Astrocyte (in vitro differentiated cells and primary cell): Measurements from ENCODE around the gene RELN. TPM values are rescaled to one million over a fixed set of nuclear protein-coding genes. Genes with fewer than 3 reads are reported as not detected.

Source experiments
- DNase-seq: peaks from one replicate; pipeline ENCODE4 v3.0.0-alpha.2; 2010; ENCODE audit warnings: low read depth
- FAIRE-seq: peaks from 2 replicates; lab custom pipeline; 2011; peaks lifted over from hg19 to GRCh38; lab: Jason Lieb, UNC
- H2AFZ ChIP-seq: 2 replicates; pipeline ENCODE4 v1.6.0; 2012; ENCODE audit warnings: low read depth, low read length, inconsistent platforms
- H3K27ac ChIP-seq: 2 replicates; pipeline ENCODE4 v1.5.1; 2011; ENCODE audit warnings: low read depth, low read length, inconsistent platforms
- H3K27me3 ChIP-seq: 2 replicates; pipeline ENCODE4 v1.6.0; 2011; ENCODE audit warnings: low read length, inconsistent platforms; ENCODE audit not compliant: insufficient read depth
- H3K36me3 ChIP-seq: 2 replicates; pipeline ENCODE4 v1.5.1; 2011; ENCODE audit warnings: low read length, inconsistent platforms; ENCODE audit not compliant: insufficient read depth
- H3K4me1 ChIP-seq: 2 replicates; pipeline ENCODE4 v1.5.1; 2011; ENCODE audit warnings: low read length, inconsistent platforms; ENCODE audit not compliant: insufficient read depth
- H3K4me2 ChIP-seq: 2 replicates; pipeline ENCODE4 v1.6.0; 2012; ENCODE audit warnings: low read length, inconsistent platforms
- H3K4me3 ChIP-seq: 2 replicates; pipeline ENCODE4 v1.5.1; 2011; ENCODE audit warnings: low read depth, mild to moderate bottlenecking, low read length, inconsistent platforms; ENCODE audit not compliant: insufficient read depth
- H3K79me2 ChIP-seq: 2 replicates; pipeline ENCODE4 v1.6.0; 2012; ENCODE audit warnings: mild to moderate bottlenecking, low read length, inconsistent platforms; ENCODE audit not compliant: insufficient read depth
- H3K9ac ChIP-seq: 2 replicates; pipeline ENCODE4 v1.6.0; 2012; ENCODE audit warnings: mild to moderate bottlenecking, low read length, inconsistent platforms
- H3K9me3 ChIP-seq: 2 replicates; pipeline ENCODE4 v1.5.1; 2012; ENCODE audit warnings: low read depth, mild to moderate bottlenecking, low read length, inconsistent platforms; ENCODE audit not compliant: insufficient read depth
- H4K20me1 ChIP-seq: 2 replicates; pipeline ENCODE4 v1.6.0; 2012; ENCODE audit warnings: low read length, inconsistent platforms; ENCODE audit not compliant: insufficient read depth
- H3K27ac Mint-ChIP-seq: one replicate; pipeline ENCODE4 v1.8.0; 2021; ENCODE audit warnings: mild to moderate bottlenecking, mixed read lengths; ENCODE audit not compliant: unreplicated experiment
- H3K27me3 Mint-ChIP-seq: one replicate; pipeline ENCODE4 v1.8.0; 2021; ENCODE audit warnings: low read depth, mixed read lengths; ENCODE audit not compliant: unreplicated experiment
- H3K36me3 Mint-ChIP-seq: one replicate; pipeline ENCODE4 v1.8.0; 2021; ENCODE audit warnings: low read depth, mixed read lengths; ENCODE audit not compliant: unreplicated experiment
- H3K4me1 Mint-ChIP-seq: one replicate; pipeline ENCODE4 v1.8.0; 2021; ENCODE audit warnings: low read depth, mixed read lengths; ENCODE audit not compliant: unreplicated experiment
- H3K4me3 Mint-ChIP-seq: one replicate; pipeline ENCODE4 v1.8.0; 2021; ENCODE audit warnings: mild to moderate bottlenecking, moderate library complexity, mixed read lengths; ENCODE audit not compliant: unreplicated experiment
- H3K9me3 Mint-ChIP-seq: one replicate; pipeline ENCODE4 v1.8.0; 2021; ENCODE audit warnings: mild to moderate bottlenecking, mixed read lengths; ENCODE audit not compliant: unreplicated experiment
- EZH2 ChIP-seq: IDR thresholded peaks from 2 replicates; pipeline ENCODE4 v1.6.1; 2012; ENCODE audit warnings: mild to moderate bottlenecking, low read length, inconsistent platforms; ENCODE audit not compliant: insufficient read depth
- total RNA-seq: library from RNA; stranded (reverse); gene quantifications from 2 replicates; pipeline ENCODE4 v1.2.1, GENCODE V29; 2021
- TF ChIP-seq, protein P1 (sequence below): IDR thresholded peaks from 2 replicates; pipeline ENCODE4 v1.5.1; 2011; ENCODE audit warnings: low read depth, mild to moderate bottlenecking, inconsistent platforms, low read length, moderate library complexity; ENCODE audit not compliant: insufficient read depth

Gene RELN
- total RNA-seq, 1 donor from 2014 or later, result 0.98 TPM

DNA sequence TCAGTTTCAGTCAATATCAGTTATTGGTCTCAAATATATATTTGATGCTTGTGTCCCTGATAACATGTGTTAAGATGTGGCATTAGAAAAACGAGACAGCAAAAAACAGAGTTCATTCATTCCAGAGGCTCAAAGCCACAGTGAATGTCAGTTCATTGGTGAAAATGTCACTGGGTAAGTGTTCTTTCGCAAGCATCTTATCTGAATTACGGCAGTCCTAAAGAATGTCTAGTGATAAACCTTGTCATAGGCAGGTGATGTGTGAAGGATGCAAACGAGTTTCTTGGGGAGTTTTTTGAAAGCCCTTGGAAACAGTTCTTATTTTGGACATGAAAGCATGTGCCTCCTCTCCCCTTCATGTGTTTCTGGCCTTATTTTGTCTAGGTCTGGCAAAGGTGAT is 45.9 kb upstream of the RELN start:
- no peak overlapping the region for H3K4me2 ChIP-seq
- H3K4me1 Mint-ChIP-seq, result no peaks in the 10 kb centered on the region
- H3K4me1 ChIP-seq, result no peaks in the 10 kb centered on the region
- peaks cover 2% of the 10 kb centered on the region for H3K9me3 Mint-ChIP-seq
- no peak for TF ChIP-seq EZH2
- TF ChIP-seq, protein P1, sequence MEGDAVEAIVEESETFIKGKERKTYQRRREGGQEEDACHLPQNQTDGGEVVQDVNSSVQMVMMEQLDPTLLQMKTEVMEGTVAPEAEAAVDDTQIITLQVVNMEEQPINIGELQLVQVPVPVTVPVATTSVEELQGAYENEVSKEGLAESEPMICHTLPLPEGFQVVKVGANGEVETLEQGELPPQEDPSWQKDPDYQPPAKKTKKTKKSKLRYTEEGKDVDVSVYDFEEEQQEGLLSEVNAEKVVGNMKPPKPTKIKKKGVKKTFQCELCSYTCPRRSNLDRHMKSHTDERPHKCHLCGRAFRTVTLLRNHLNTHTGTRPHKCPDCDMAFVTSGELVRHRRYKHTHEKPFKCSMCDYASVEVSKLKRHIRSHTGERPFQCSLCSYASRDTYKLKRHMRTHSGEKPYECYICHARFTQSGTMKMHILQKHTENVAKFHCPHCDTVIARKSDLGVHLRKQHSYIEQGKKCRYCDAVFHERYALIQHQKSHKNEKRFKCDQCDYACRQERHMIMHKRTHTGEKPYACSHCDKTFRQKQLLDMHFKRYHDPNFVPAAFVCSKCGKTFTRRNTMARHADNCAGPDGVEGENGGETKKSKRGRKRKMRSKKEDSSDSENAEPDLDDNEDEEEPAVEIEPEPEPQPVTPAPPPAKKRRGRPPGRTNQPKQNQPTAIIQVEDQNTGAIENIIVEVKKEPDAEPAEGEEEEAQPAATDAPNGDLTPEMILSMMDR, result no peak
- no peak for DNase-seq
- no peak overlapping the region for H3K4me3 Mint-ChIP-seq
- no peak overlapping the region for H3K27ac Mint-ChIP-seq
- no peak overlapping the region for H3K9ac ChIP-seq
- no peaks in the 10 kb centered on the region for H4K20me1 ChIP-seq
- no peaks in the 10 kb centered on the region for H3K36me3 ChIP-seq
- no peaks in the 10 kb centered on the region for H3K27me3 ChIP-seq
- H3K4me3 ChIP-seq, result no peak overlapping the region
- H3K27me3 Mint-ChIP-seq, result no peaks in the 10 kb centered on the region
- no peak overlapping the region for H3K27ac ChIP-seq
- no peak overlapping the region for H2AFZ ChIP-seq
- H3K79me2 ChIP-seq, result no peaks in the 10 kb centered on the region
- FAIRE-seq, result no peak
- no peaks in the 10 kb centered on the region for H3K9me3 ChIP-seq
- no peaks in the 10 kb centered on the region for H3K36me3 Mint-ChIP-seq

DNA sequence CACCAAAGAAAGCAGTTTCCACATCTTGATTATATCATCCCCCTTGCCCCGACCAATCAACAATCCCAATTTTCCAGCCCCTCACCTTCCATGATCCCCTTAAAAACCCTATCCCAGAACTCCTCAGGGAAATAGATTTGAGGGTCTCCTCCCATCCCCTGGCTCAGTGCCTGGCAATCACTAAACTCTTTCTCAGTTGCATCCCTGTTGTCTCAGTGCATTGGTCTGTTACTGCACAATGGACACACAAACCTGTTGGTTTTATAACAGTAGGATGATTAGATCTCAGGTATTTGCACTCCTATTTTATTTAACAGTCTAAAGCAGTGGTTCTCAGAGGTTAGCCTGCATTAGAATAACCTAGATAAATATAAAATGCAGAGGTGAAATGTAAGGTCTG is 45.2 kb upstream of the RELN start:
- Histone ChIP-seq H3K9ac (no peak overlapping the region), H3K27ac (no peak overlapping the region), H3K4me3 (no peak overlapping the region), H3K4me2 (no peak overlapping the region), H3K9me3 (no peaks in the 10 kb centered on the region), H3K27me3 (no peaks in the 10 kb centered on the region), H3K36me3 (no peaks in the 10 kb centered on the region), H3K79me2 (no peaks in the 10 kb centered on the region), H4K20me1 (no peaks in the 10 kb centered on the region), H2AFZ (no peak overlapping the region), H3K4me1 (no peaks in the 10 kb centered on the region)
- Mint-ChIP-seq H3K27ac (no peak overlapping the region), H3K9me3 (peaks cover 2% of the 10 kb centered on the region), H3K4me3 (no peak overlapping the region), H3K4me1 (no peaks in the 10 kb centered on the region), H3K27me3 (no peaks in the 10 kb centered on the region), H3K36me3 (no peaks in the 10 kb centered on the region)
- FAIRE-seq (no peak), DNase-seq (no peak)
- TF ChIP-seq, protein P1, result no peak
- TF ChIP-seq EZH2, result no peak

DNA sequence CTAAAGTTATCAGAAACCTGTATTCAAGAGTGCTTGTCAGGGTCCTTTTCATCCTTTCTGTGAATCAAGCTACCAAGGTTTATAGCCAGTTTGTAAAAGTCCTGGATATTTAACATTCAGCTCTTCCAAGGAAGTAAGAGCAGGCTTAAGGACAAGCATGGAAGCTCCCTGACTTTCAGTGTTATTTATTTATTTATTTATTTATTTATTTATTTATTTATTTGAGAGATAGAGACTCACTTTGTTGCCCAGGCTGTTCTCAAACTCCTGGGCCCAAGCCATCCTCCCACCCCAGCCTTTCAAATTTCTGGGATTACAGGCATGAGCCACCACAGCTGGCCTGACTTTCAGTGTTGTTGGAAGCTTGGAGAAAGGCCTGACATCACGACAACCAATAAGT is 44.4 kb upstream of the RELN start:
- Histone ChIP-seq H3K27ac (no peak overlapping the region), H3K4me1 (no peaks in the 10 kb centered on the region), H3K9ac (no peak overlapping the region), H3K4me3 (no peak overlapping the region), H3K27me3 (no peaks in the 10 kb centered on the region), H3K4me2 (no peak overlapping the region), H3K9me3 (no peaks in the 10 kb centered on the region), H3K79me2 (no peaks in the 10 kb centered on the region), H3K36me3 (no peaks in the 10 kb centered on the region), H4K20me1 (no peaks in the 10 kb centered on the region), H2AFZ (no peak overlapping the region)
- H3K27me3 Mint-ChIP-seq, result no peaks in the 10 kb centered on the region
- no peak overlapping the region for H3K4me3 Mint-ChIP-seq
- FAIRE-seq (no peak), DNase-seq (no peak)
- peaks cover 2% of the 10 kb centered on the region for H3K9me3 Mint-ChIP-seq
- no peak overlapping the region for H3K27ac Mint-ChIP-seq
- no peak for TF ChIP-seq EZH2
- TF ChIP-seq, protein P1, result no peak
- H3K4me1 Mint-ChIP-seq, result no peaks in the 10 kb centered on the region
- no peaks in the 10 kb centered on the region for H3K36me3 Mint-ChIP-seq
